ENCODE data around the gene LSS. TPM values are rescaled to one million over a fixed set of nuclear protein-coding genes. Genes with fewer than 3 reads are reported as not detected.

Gene LSS
- polyA plus RNA-seq, 1 donor from 2014 or later = 101 TPM

DNA sequence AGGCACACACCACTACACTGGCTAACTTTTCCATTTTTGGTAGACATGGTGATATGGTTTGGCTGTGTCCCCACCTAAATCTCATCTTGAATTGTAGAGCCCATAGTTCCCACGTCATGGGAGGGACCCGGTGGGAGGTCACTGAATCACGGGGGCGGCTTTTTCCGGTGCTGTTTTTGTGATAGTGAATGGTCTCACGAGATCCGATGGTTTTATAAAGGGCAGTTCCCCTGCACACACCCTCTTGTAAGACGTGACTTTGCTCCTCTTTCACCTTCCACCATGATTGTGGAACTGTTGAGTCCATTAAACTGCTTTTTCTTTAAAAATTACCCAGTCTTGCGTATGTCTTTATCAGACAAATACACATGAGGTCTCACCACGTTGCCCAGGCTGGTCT, 71.9 kb downstream of the LSS start:
- Histone ChIP-seq H4K20me1 (ENCODE audit: insufficient read depth) (no peaks in the 10 kb centered on the region), H3K9me2 (ENCODE audit: insufficient read depth, low read length) (no peaks in the 10 kb centered on the region), H3K27ac (ENCODE audit: low read length) (no peak overlapping the region), H3K4me3 (ENCODE audit: low read length) (no peak overlapping the region), H3K27me3 (ENCODE audit: insufficient read depth, low read depth, low read length) (no peaks in the 10 kb centered on the region), H3K4me2 (ENCODE audit: low read length) (no peak overlapping the region), H3K79me2 (replicated peaks; ENCODE audit: insufficient read depth, low read length) (no peaks in the 10 kb centered on the region), H3K9ac (ENCODE audit: low read length) (no peak overlapping the region), H3K9me3 (ENCODE audit: low read length) (no peaks in the 10 kb centered on the region), H3F3A (ENCODE audit: insufficient read depth, low read length, poor library complexity, severe bottlenecking) (no peaks in the 10 kb centered on the region), H2AFZ (ENCODE audit: low read depth, low read length) (no peak overlapping the region), H3K36me3 (ENCODE audit: insufficient read depth, low read length) (no peaks in the 10 kb centered on the region)
- TF ChIP-seq, protein P1, sequence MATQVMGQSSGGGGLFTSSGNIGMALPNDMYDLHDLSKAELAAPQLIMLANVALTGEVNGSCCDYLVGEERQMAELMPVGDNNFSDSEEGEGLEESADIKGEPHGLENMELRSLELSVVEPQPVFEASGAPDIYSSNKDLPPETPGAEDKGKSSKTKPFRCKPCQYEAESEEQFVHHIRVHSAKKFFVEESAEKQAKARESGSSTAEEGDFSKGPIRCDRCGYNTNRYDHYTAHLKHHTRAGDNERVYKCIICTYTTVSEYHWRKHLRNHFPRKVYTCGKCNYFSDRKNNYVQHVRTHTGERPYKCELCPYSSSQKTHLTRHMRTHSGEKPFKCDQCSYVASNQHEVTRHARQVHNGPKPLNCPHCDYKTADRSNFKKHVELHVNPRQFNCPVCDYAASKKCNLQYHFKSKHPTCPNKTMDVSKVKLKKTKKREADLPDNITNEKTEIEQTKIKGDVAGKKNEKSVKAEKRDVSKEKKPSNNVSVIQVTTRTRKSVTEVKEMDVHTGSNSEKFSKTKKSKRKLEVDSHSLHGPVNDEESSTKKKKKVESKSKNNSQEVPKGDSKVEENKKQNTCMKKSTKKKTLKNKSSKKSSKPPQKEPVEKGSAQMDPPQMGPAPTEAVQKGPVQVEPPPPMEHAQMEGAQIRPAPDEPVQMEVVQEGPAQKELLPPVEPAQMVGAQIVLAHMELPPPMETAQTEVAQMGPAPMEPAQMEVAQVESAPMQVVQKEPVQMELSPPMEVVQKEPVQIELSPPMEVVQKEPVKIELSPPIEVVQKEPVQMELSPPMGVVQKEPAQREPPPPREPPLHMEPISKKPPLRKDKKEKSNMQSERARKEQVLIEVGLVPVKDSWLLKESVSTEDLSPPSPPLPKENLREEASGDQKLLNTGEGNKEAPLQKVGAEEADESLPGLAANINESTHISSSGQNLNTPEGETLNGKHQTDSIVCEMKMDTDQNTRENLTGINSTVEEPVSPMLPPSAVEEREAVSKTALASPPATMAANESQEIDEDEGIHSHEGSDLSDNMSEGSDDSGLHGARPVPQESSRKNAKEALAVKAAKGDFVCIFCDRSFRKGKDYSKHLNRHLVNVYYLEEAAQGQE (IDR thresholded peaks at IDR 0.05; ENCODE audit: borderline replicate concordance) = no peak
- TF ChIP-seq EP300 (conservative IDR thresholded peaks at IDR 0.05; ENCODE audit: poor library complexity, severe bottlenecking) = no peak
- no peak for TF ChIP-seq TAF1 (IDR thresholded peaks at IDR 0.05; ENCODE audit: low read depth)
- TF ChIP-seq POLR2AphosphoS5 (IDR thresholded peaks at IDR 0.05) = no peak
- TF ChIP-seq MXI1 (conservative IDR thresholded peaks at IDR 0.05; ENCODE audit: poor library complexity, severe bottlenecking) = no peak
- no peak for TF ChIP-seq CTCF (IDR thresholded peaks at IDR 0.05; ENCODE audit: poor library complexity, severe bottlenecking)
- TF ChIP-seq RAD21 (conservative IDR thresholded peaks at IDR 0.05) = no peak
- no peak for TF ChIP-seq EZH2 (IDR thresholded peaks at IDR 0.05; ENCODE audit: borderline replicate concordance, insufficient read depth, low read length, poor library complexity, severe bottlenecking)
- TF ChIP-seq SMC3 (conservative IDR thresholded peaks at IDR 0.05; ENCODE audit: poor library complexity) = no peak

- Histone ChIP-seq H3K9ac (ENCODE audit: low read length) (no peak overlapping the region), H2AFZ (ENCODE audit: low read depth, low read length) (no peak overlapping the region), H3K9me3 (ENCODE audit: low read length) (no peaks in the 10 kb centered on the region), H3K9me2 (ENCODE audit: insufficient read depth, low read length) (no peaks in the 10 kb centered on the region), H3K36me3 (ENCODE audit: insufficient read depth, low read length) (no peaks in the 10 kb centered on the region), H4K20me1 (ENCODE audit: insufficient read depth) (no peaks in the 10 kb centered on the region), H3K27me3 (ENCODE audit: insufficient read depth, low read depth, low read length) (no peaks in the 10 kb centered on the region), H3F3A (ENCODE audit: insufficient read depth, low read length, poor library complexity, severe bottlenecking) (no peaks in the 10 kb centered on the region), H3K27ac (ENCODE audit: low read length) (no peak overlapping the region), H3K4me2 (ENCODE audit: low read length) (no peak overlapping the region), H3K4me3 (ENCODE audit: low read length) (no peak overlapping the region), H3K79me2 (replicated peaks; ENCODE audit: insufficient read depth, low read length) (no peaks in the 10 kb centered on the region)
- TF ChIP-seq MXI1 (conservative IDR thresholded peaks at IDR 0.05; ENCODE audit: poor library complexity, severe bottlenecking) (no peak), POLR2AphosphoS5 (IDR thresholded peaks at IDR 0.05) (no peak), RAD21 (conservative IDR thresholded peaks at IDR 0.05) (no peak), EZH2 (IDR thresholded peaks at IDR 0.05; ENCODE audit: borderline replicate concordance, insufficient read depth, low read length, poor library complexity, severe bottlenecking) (no peak), TAF1 (IDR thresholded peaks at IDR 0.05; ENCODE audit: low read depth) (no peak), CTCF (IDR thresholded peaks at IDR 0.05; ENCODE audit: poor library complexity, severe bottlenecking) (no peak), EP300 (conservative IDR thresholded peaks at IDR 0.05; ENCODE audit: poor library complexity, severe bottlenecking) (no peak), SMC3 (conservative IDR thresholded peaks at IDR 0.05; ENCODE audit: poor library complexity) (no peak)
- TF ChIP-seq, protein P1 (IDR thresholded peaks at IDR 0.05; ENCODE audit: borderline replicate concordance) = no peak
Measured at GRCh38 chr21:46156378-46156645, 72.3 kb downstream of the LSS start.

Data from neural cell (in vitro differentiated cells).